Retinal pigment epithelial cell (primary cell): Measurements from ENCODE around the gene FITM2.

ENCODE experiments used
- DNase-seq: peaks from one replicate; pipeline ENCODE4 v3.0.0-alpha.2; 2010; ENCODE audit warnings: low read depth
- H3K4me3 ChIP-seq: 2 replicates; pipeline ENCODE4 v1.5.1; 2011; ENCODE audit warnings: mild to moderate bottlenecking, low read length, control low read depth, moderate library complexity
- TF ChIP-seq, protein P1 (sequence below): conservative IDR thresholded peaks from 2 replicates; pipeline ENCODE4 v1.5.1; 2011; ENCODE audit warnings: low read depth, low read length, control low read depth, inconsistent platforms

Gene FITM2

DNA sequence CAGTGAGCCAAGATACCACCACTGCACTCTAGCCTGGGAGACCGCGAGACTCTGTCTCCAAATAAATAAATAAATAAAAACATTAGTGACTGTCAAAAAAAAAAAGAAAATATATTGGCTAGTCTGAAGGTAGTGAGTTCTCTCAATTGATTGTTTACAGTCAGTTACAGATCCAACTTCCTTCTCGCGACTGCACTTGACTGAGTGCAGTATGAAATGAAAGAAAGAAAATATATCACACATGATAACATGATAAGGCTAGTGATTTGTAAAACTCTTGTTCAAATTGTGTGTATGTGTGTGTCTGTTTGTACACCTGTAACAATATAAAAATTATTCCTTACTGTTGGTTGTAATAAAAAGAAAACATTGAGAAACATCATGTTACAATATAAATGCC lies 33.7 kb upstream of the FITM2 start:
- no peak for DNase-seq
- TF ChIP-seq, protein P1, sequence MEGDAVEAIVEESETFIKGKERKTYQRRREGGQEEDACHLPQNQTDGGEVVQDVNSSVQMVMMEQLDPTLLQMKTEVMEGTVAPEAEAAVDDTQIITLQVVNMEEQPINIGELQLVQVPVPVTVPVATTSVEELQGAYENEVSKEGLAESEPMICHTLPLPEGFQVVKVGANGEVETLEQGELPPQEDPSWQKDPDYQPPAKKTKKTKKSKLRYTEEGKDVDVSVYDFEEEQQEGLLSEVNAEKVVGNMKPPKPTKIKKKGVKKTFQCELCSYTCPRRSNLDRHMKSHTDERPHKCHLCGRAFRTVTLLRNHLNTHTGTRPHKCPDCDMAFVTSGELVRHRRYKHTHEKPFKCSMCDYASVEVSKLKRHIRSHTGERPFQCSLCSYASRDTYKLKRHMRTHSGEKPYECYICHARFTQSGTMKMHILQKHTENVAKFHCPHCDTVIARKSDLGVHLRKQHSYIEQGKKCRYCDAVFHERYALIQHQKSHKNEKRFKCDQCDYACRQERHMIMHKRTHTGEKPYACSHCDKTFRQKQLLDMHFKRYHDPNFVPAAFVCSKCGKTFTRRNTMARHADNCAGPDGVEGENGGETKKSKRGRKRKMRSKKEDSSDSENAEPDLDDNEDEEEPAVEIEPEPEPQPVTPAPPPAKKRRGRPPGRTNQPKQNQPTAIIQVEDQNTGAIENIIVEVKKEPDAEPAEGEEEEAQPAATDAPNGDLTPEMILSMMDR, result no peak
- H3K4me3 ChIP-seq, result no peak overlapping the region

DNA sequence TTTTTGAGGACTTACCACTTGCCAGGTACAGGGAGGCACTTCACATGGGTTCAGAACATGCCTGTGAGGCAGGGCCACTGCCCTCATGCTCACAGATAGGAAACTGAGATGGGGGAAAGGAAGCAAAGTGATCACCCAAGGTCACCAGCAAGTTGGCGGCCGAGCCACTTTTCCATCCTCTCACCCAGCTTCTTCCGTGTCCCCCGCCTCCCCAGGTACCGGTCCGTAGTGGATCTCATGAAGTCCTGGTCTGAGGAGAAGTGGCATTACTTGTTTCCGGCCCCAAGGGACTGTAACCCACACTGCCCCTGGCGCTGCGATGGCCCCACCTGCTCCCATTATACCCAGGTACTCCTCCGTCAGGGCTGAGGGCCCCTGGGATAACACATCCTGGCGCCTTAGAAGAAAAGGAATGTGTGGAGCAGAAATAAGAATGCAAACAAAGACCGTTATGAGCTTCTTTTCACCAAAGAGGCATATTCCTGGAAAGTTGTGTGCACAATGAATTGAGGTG lies 32.2 kb upstream of the FITM2 start:
- no peak overlapping the region for H3K4me3 ChIP-seq
- TF ChIP-seq, protein P1, result no peak
- no peak for DNase-seq

DNA sequence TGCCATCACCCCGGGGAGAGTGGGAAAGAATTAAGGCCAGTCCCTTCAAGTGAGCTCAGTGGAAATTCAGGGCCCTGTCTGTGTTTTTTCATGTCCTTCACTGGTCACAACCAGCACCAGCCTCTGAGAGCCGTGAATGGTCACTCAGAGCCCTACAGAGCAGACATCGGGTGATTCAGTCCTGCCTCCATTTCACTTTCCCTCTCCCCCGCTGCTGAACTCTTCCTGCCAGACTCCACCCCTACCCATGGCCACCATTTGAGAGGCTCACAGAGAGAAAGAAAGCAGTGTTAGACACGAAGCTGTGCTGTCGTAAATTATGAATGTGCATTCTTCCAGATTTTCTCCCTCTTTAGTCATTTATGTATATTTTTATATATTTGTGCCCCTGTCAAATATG lies 31.2 kb upstream of the FITM2 start:
- no peak for DNase-seq
- TF ChIP-seq, protein P1, result no peak
- no peak overlapping the region for H3K4me3 ChIP-seq

DNA sequence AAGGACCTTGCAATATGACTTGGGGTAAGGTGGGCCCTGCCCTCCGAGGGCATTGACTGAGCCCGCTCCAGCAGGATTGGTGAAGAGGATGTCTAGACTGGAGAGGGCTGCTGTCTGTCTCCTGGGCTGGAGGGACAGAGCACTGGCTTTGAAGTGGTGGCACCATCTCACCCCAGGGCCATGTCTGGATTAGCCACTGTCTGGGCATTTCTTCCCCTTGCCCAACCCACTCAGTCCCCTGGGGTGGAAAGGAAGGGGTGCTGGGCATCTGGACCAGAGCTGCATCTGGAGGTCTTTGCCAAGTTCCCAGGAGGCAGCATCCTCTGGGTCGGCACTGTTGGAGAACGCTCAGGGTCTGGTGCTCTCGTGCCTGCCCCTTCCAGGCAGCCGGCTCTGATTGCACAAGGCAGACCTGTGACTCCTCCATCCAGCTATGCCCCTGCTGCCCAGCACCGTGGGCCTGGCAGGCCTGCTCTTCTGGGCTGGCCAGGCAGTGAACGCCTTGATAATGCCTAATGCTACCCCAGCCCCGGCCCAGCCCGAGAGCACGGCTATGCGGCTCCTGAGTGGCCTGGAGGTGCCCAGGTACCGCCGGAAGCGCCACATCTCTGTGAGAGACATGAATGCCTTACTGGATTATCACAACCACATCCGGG lies 25.9 kb upstream of the FITM2 start, which contains the start of gene R3HDML:
TSS of gene R3HDML (plus strand) at position 319 of the 656 bp plus-strand sequence. CDS start at position 434, 115 bp downstream.
- DNase-seq, result no peak
- no peak within 1 kb of the TSS for H3K4me3 ChIP-seq
- TF ChIP-seq, protein P1, result no peak

DNA sequence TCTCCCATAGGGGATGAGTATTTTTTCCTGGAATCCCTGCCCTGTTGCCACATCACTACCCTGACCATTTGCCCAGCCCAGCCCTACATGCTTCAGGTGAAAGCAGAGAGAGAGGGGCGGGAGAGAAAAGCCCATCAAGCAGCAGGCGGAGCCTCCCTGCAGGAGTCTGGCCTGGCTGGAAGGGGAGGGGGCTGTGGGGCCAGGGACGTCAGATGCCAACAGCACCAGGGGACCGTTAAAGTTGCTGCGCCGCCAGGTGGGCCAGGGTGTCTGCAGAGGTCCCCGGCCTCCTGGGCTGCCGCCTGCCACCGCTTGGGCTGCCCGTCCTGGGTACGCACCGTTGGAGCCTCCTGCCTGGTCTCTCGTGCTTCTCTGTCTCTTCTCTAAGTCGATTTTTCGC lies 25.1 kb upstream of the FITM2 start:
- TF ChIP-seq, protein P1, result no peak
- H3K4me3 ChIP-seq, result no peak overlapping the region
- DNase-seq, result no peak

DNA sequence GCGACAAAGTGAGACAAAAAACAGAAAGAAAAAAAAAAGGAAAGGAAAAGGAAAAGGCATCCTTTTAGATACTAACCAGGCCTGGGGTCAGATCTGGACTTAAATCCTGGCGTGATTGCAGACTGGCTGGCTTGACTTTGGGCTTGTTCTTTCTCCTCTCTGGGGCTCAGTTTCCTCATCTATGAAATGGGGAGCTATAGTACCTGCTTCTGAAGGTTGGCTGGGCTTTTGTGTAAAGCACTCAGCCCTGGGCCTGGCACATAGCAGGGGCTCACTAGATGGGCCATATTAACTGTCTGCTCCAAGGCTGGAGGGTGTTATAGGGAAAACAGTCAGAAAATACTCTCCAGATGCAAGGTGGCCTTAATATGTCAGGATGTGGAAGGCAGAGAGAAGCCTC lies 24.7 kb upstream of the FITM2 start:
- DNase-seq, result no peak
- no peak overlapping the region for H3K4me3 ChIP-seq
- TF ChIP-seq, protein P1, result no peak

DNA sequence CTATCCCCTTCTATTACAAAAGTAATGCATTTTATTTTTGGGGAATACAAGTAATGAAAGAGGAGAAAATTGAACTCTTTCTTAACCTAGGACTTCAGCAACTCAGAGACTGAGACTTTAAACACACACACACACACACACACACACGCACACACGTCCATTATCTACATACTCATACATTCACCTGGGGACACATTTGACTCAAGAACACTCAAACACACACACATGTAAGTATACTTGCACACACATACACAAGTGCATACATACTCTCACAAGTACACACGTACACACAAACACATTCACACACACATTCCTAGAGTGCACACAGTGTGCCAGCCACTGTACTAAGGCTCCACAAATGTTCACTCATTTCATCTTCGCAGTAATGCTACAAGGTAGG lies 23.7 kb upstream of the FITM2 start:
- DNase-seq, result no peak
- H3K4me3 ChIP-seq, result no peak overlapping the region
- TF ChIP-seq, protein P1, result no peak
